ENCODE measurements around the gene SLC2A8. TPM values are rescaled to one million over a fixed set of nuclear protein-coding genes. Genes with fewer than 3 reads are reported as not detected.

Gene SLC2A8
- total RNA-seq, 1 donor from 2014 or later, result 37.2 TPM

DNA sequence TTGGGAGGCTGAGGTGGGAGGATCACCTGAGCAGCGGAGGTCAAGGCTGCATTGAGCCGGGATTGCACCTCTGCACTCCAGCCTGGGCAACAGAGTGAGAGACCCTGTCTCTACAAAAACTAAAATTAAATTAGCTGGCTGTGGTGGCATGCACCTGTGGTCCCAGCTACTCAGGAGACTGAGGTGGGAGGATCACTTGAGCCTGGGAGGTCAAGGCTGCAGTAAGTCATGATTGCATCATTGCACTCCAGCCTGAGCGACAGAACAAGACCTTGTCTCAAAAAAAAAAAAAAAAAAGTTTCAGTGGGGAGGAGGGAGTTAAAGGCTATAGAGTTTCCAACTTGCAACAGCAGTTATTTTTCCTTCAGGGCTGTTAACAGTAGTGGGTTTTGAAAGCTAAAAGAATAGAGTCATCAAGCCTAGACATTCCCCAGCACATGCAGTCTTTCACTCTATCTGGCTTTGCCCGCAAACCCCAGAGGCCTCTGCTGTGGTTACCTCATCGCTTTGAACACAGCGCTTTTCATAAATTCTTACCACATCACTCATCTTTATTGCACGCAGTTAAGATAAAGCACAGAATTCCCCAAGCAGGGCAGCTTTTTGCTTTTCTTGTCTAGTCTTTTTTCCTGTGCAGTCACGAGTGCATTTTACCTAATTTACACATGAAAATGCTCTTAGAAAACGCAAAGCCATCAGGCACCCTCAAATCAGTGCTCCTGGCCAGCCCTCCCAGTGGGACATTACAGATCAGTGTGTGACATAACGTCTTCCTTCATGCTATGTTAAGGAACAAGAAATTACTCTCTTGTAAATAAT is 8.7 kb upstream of the SLC2A8 start:
- H3K4me3 Mint-ChIP-seq, result peak overlapping the region; percentile 9
- peak overlapping the region; percentile 52 for H3K27ac Mint-ChIP-seq (ENCODE audit: unreplicated experiment)
- peaks cover 25% of the 10 kb centered on the region for H3K4me1 Mint-ChIP-seq
- no peaks in the 10 kb centered on the region for H3K27me3 Mint-ChIP-seq (ENCODE audit: low read depth)
- no peak for DNase-seq (ENCODE audit: low read depth, low spot score)
- no peak for TF ChIP-seq CTCF (conservative IDR thresholded peaks at IDR 0.05)
- H3K36me3 Mint-ChIP-seq (ENCODE audit: low read depth), result no peaks in the 10 kb centered on the region
- H3K9me3 Mint-ChIP-seq, result no peaks in the 10 kb centered on the region

GRCh38 chr9:127388856-127389238 is 8.1 kb upstream of the SLC2A8 start:
- Mint-ChIP-seq H3K27ac (ENCODE audit: unreplicated experiment) (peak overlapping the region; percentile 14), H3K27me3 (ENCODE audit: low read depth) (no peaks in the 10 kb centered on the region), H3K4me3 (no peak overlapping the region), H3K4me1 (peaks cover 25% of the 10 kb centered on the region), H3K36me3 (ENCODE audit: low read depth) (no peaks in the 10 kb centered on the region), H3K9me3 (no peaks in the 10 kb centered on the region)
- no peak for DNase-seq (ENCODE audit: low read depth, low spot score)
- no peak for TF ChIP-seq CTCF (conservative IDR thresholded peaks at IDR 0.05)

DNA sequence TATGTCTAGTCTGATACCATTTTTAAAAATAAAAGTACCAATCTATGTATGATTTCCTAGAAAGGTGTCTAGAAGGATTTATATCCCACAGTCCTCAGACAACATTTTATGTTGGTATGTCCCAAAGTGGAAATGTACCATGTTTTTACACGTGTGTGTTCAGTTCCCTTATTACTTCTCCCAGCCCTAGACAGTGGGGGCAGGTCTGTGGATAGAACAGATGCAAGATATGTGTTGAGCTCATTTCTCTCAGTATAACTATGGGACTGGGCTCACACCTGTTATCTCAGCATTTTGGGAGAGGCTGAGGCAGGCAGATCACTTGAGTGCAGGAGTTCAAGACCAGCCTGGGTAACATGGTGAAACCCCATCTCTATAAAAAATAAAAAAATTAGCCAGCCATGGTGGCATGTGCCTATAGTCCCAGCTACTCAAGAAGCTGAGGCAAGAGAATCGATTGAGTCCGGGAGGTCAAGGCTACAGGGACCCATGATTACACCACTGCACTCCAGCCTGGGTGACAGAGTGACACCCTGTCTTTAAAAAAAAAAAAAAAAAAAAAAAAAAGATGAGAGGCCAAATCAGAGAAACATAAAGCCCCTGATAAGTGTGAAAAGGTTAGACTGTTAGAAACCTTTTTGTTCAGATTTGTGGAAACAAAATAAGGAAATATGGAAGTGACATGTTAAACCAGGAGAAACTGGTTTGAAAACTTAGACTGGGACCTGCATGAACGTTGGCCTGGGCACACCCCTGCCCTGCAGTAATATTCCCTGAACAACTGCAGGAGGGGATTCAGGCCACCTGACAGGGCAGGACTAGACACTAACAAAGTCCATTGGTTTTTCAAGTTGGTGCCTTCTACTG is 7.4 kb upstream of the SLC2A8 start:
- no peak for TF ChIP-seq CTCF (conservative IDR thresholded peaks at IDR 0.05)
- Mint-ChIP-seq H3K4me1 (peaks cover 25% of the 10 kb centered on the region), H3K27me3 (ENCODE audit: low read depth) (no peaks in the 10 kb centered on the region), H3K4me3 (peak overlapping the region; percentile 27), H3K9me3 (no peaks in the 10 kb centered on the region), H3K36me3 (ENCODE audit: low read depth) (no peaks in the 10 kb centered on the region), H3K27ac (ENCODE audit: unreplicated experiment) (no peak overlapping the region)
- no peak for DNase-seq (ENCODE audit: low read depth, low spot score)

- DNase-seq (ENCODE audit: low read depth, low spot score), result no peak
- Mint-ChIP-seq H3K9me3 (no peaks in the 10 kb centered on the region), H3K27ac (ENCODE audit: unreplicated experiment) (no peak overlapping the region), H3K4me3 (peak overlapping the region; percentile 19), H3K36me3 (ENCODE audit: low read depth) (no peaks in the 10 kb centered on the region), H3K4me1 (peaks cover 25% of the 10 kb centered on the region), H3K27me3 (ENCODE audit: low read depth) (no peaks in the 10 kb centered on the region)
- TF ChIP-seq CTCF (conservative IDR thresholded peaks at IDR 0.05), result no peak
Measured at GRCh38 chr9:127390248-127390545, 6.8 kb upstream of the SLC2A8 start.

DNA sequence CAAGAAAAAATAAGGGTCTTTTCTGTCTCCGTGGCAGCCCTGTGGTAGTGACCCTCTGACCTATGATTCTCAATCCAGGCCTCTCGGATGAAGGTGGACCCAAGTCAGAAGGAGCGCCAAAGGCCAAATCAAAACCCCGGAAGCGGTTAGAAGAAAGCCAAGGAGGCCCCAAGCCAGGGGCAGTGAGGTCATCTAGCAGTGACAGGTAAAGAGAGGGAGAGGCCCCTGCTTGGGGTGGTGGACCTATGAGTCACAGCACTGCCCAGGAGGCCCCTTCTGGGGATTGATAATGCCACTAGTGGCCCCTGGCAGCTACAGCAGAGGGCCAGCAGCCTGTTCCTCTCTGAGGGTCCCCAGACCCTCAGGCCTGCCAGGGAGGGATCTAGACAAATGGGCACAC is 6.4 kb upstream of the SLC2A8 start:
- Mint-ChIP-seq H3K4me3 (peak overlapping the region; percentile 19), H3K9me3 (no peaks in the 10 kb centered on the region), H3K36me3 (ENCODE audit: low read depth) (no peaks in the 10 kb centered on the region), H3K27me3 (ENCODE audit: low read depth) (no peaks in the 10 kb centered on the region), H3K4me1 (peaks cover 25% of the 10 kb centered on the region), H3K27ac (ENCODE audit: unreplicated experiment) (no peak overlapping the region)
- TF ChIP-seq CTCF (conservative IDR thresholded peaks at IDR 0.05), result no peak
- no peak for DNase-seq (ENCODE audit: low read depth, low spot score)

Data from neural crest cell (in vitro differentiated cells).